ENCODE measurements around the gene ZNF540.

ZNF540 gene

DNA sequence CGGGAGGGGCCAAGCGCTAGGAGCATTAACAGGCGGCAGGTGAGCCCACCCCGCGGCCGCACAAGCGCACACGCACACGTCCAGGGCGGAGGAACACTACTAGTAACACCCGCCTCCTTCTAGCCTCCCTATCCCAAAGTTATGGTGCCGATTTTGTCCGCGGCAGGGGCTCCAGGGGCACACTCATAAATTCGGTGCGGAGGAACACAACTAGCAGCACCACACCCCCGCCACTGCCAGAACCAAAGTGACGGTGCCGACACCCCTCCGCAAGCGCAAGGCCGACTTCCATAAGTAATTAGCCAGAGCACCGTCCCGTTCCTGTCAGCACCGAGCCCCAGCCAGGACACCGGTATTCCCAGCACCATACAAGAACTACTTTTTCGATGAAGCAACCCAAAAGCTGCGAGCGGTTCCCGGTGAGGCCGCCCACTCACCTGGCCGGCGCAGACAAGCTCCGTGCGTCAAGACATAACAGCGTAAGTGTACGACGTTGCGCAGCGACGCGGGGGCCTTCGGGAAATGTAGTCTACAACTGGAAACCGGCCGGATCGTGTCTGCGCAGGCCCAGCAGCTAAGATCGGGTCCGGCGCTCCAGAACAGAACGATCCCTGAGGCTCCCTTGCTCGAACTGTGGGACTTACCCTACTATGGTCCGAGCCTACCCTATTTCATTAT lies at the start of gene ZNF540, which contains the start of gene ZNF571:
Gene ZNF540, plus strand, starts transcription at position 573 of the 678 bp plus-strand sequence. CDS start 3,572 bp downstream, outside the sequence.
Gene ZNF571, minus strand, starts transcription at position 489 of the 678 bp plus-strand sequence. CDS start 8,116 bp downstream, outside the sequence.
- TF ChIP-seq, protein P1, sequence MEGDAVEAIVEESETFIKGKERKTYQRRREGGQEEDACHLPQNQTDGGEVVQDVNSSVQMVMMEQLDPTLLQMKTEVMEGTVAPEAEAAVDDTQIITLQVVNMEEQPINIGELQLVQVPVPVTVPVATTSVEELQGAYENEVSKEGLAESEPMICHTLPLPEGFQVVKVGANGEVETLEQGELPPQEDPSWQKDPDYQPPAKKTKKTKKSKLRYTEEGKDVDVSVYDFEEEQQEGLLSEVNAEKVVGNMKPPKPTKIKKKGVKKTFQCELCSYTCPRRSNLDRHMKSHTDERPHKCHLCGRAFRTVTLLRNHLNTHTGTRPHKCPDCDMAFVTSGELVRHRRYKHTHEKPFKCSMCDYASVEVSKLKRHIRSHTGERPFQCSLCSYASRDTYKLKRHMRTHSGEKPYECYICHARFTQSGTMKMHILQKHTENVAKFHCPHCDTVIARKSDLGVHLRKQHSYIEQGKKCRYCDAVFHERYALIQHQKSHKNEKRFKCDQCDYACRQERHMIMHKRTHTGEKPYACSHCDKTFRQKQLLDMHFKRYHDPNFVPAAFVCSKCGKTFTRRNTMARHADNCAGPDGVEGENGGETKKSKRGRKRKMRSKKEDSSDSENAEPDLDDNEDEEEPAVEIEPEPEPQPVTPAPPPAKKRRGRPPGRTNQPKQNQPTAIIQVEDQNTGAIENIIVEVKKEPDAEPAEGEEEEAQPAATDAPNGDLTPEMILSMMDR (IDR thresholded peaks at IDR 0.05): no peak
- Histone ChIP-seq H3K4me3 (peak within 1 kb of the TSS; percentile 75), H3K27ac (peak within 1 kb of the TSS; percentile 85 to 87)
- DNase-seq (ENCODE audit: low spot score): peak; percentile 94

DNA sequence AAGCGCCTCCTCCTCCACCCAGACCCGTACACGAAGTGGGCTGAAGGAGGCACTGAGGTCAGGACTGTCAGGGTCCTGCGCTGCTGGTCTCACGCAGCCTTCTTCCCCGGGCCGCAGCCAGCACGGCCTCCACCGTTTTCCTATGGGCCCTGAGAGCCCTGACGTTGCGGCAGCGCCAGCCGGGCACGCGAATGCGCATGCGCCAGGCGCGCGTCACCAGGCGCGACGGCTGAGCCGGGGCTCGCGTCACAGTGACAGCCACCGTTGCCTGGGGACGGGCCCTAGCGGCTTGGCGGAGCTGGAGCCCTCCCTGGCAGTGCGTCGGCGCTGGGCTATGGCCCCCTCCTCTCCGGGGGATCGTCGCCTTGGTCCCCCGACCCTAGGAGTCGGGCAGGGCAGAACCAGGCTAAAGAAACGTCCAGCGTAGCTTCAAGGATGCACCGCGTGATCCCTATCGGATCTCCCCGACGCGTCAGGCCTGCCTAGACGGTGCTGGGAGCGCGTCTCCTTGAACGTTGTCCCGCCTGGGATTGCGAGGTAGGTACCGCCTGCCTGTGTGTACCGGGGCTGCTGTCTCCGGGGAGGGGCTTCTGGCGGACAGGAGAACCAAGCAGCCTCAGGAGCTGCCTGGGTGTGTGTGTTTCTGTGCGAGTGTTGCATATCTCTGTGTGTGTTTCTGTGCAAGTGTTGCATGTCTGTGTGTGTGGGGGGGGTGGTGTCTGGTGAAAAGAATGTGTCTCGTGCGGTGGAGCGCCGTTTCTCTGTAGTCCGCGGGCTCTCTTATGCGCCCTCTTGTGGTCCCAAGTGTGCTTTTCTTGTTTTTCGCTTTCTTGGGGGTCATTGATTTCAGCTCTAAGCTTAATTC lies 43.3 kb upstream of the ZNF540 start:
- Histone ChIP-seq H3K4me3 (peak overlapping the region; percentile 51), H3K27ac (no peak overlapping the region)
- DNase-seq (ENCODE audit: low spot score): no peak
- TF ChIP-seq, protein P1 (IDR thresholded peaks at IDR 0.05): no peak

DNA sequence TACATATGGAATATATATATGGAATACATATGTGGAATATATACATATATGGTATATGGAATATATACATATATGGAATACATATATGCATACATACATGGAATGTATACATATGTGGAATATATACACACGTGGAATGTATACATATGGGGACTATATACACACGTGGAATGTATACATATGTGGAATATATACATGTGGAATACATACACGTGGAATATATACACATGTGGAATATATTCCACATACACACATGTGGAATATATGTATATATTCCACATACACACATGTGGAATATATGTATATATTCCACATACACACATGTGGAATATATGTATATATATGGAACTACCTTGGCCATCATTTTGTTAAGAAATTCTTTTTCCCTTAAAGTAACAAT lies 31.2 kb upstream of the ZNF540 start:
- H3K27ac ChIP-seq: no peak overlapping the region
- H3K4me3 ChIP-seq: peak overlapping the region; percentile 9
- TF ChIP-seq, protein P1 (IDR thresholded peaks at IDR 0.05): no peak
- no peak for DNase-seq (ENCODE audit: low spot score)

DNA sequence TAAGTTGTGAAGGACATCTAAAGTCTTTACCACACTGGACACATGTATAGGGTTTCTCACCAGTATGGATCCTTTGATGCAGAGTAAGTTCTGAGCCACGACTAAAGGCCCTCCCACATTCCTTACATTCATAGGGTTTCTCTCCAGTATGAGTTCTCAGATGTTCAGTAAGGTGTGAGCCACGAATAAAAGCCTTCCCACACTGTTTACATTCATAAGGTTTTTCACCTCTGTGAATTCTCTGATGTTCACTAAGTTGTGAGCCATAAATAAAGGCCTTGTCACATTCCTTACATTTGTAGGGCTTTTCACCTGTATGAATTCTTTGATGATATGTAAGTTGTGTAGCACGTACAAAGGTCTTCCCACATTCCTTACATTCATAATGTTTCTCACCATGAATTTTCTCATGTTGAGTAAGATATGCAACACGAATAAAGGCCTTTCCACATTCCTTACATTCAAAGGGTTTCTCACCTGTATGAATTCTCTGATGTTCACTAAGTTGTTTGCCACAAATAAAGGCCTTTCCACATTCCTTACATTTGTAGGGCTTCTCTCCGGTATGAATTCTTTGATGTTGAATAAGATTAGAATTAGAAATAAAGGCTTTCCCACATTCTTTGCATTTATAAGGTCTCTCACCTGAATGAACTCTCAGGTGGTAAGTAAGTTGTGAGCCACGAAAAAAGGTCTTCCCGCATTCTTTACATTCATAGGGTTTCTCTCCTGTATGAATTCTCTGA lies 29.9 kb upstream of the ZNF540 start:
- H3K4me3 ChIP-seq: peak overlapping the region; percentile 18
- H3K27ac ChIP-seq: no peak overlapping the region
- DNase-seq (ENCODE audit: low spot score): no peak
- TF ChIP-seq, protein P1 (IDR thresholded peaks at IDR 0.05): no peak

DNA sequence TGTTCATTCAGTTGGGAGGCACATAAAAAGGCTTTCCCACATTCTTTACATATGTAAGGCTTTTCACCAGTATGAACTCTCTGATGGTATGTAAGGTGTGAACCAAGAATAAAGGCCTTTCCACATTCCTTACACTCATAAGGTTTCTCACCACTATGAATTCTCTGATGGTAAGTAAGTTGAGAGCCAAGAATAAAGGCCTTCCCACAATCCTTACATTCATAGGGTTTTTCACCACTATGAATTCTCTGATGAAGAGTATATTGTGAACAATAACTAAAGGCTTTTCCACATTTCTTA lies 29.4 kb upstream of the ZNF540 start:
- TF ChIP-seq, protein P1 (IDR thresholded peaks at IDR 0.05): no peak
- no peak overlapping the region for H3K27ac ChIP-seq
- H3K4me3 ChIP-seq: peak overlapping the region; percentile 18
- no peak for DNase-seq (ENCODE audit: low spot score)

DNA sequence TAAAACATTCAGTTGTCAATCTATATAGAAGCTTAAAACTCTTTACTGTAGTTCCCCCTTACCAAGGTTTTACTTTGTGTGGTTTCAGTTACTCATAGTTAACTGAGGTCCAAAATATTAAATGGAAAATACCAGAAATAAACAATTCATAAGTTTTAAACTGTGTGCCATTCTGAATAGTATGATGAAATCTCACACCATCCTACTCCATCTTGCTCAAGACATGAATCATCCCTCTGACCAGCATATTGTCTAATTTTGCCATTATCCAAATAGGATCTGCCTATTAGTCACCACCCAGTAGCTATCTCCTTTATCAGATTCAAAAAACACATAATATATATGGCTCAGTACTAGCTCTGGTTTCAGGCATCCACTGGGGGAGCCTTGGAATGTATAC lies 22.5 kb upstream of the ZNF540 start:
- no peak for DNase-seq (ENCODE audit: low spot score)
- TF ChIP-seq, protein P1 (IDR thresholded peaks at IDR 0.05): no peak
- Histone ChIP-seq H3K4me3 (no peak overlapping the region), H3K27ac (no peak overlapping the region)

Measured in coronary artery (tissue), 2 donors.